MCF 10A (cell line): ENCODE measurements around the gene OAS3. TPM values are rescaled to one million over a fixed set of nuclear protein-coding genes. Genes with fewer than 3 reads are reported as not detected.

Experiments used
- BruUV-seq: library from RNA; stranded (reverse); fragments of 400-500 nt; replicated peaks from 2 replicates; lab custom pipeline; 2021; lab: Mats Ljungman, UMichigan
- CTCF ChIA-PET: fragments of 300-600 bp; sonication (Branson Sonifier 250); formaldehyde crosslinking; extraction: SDS; loops from one replicate; lab custom pipeline; 2021; ENCODE audit warnings: antibody characterized with exemption, inconsistent platforms; lab: Yijun Ruan, JAX
- POLR2A ChIA-PET: fragments of 300-600, 350-650 bp; sonication (Branson Sonifier 250); formaldehyde crosslinking; extraction: SDS; loops from one replicate; lab custom pipeline; 2020; ENCODE audit warnings: antibody characterized with exemption, inconsistent platforms; lab: Yijun Ruan, JAX
- DNase-seq: peaks from one replicate; pipeline ENCODE4 v3.0.0-alpha.2; 2018; ENCODE audit not compliant: unreplicated experiment
- H3K27ac Mint-ChIP-seq: one replicate; pipeline ENCODE4 v1.8.0; 2022; ENCODE audit warnings: mild to moderate bottlenecking, low read depth, mixed read lengths; ENCODE audit not compliant: unreplicated experiment
- H3K27me3 Mint-ChIP-seq: one replicate; pipeline ENCODE4 v1.8.0; 2022; ENCODE audit warnings: mixed read lengths; ENCODE audit not compliant: insufficient read depth, unreplicated experiment
- H3K36me3 Mint-ChIP-seq: one replicate; pipeline ENCODE4 v1.8.0; 2022; ENCODE audit warnings: mild to moderate bottlenecking, moderate library complexity, mixed read lengths; ENCODE audit not compliant: insufficient read depth, unreplicated experiment
- H3K4me1 Mint-ChIP-seq: one replicate; pipeline ENCODE4 v1.8.0; 2022; ENCODE audit warnings: mixed read lengths; ENCODE audit not compliant: insufficient read depth, unreplicated experiment
- H3K4me3 Mint-ChIP-seq: one replicate; pipeline ENCODE4 v1.8.0; 2022; ENCODE audit warnings: mild to moderate bottlenecking, moderate library complexity, mixed read lengths; ENCODE audit not compliant: unreplicated experiment
- H3K9me3 Mint-ChIP-seq: one replicate; pipeline ENCODE4 v1.8.0; 2022; ENCODE audit warnings: mixed read lengths; ENCODE audit not compliant: unreplicated experiment
- intact Hi-C: fragments of 100-400 bp; cut with micrococcal nuclease; formaldehyde crosslinking; loops from 2 replicates; pipeline ENCODE4 v1.14.1; 2022
- total RNA-seq: library from RNA; stranded (reverse); gene quantifications from 2 replicates; pipeline ENCODE4 v1.2.3, GENCODE V29; 2022
- TF ChIP-seq, protein P1 (sequence below): fragments of 200-600 bp; IDR thresholded peaks from one replicate; pipeline ENCODE4 v1.8.0; 2022; ENCODE audit warnings: antibody characterized with exemption, mild to moderate bottlenecking; ENCODE audit not compliant: unreplicated experiment

The OAS3 gene
- total RNA-seq, 1 experiment from 2014 or later = 6.5 TPM

- POLR2A ChIA-PET = no interaction called here
- Mint-ChIP-seq H3K27me3 (no peaks in the 10 kb centered on the region), H3K9me3 (no peaks in the 10 kb centered on the region), H3K27ac (no peak overlapping the region), H3K4me3 (no peak overlapping the region), H3K36me3 (peaks cover 4% of the 10 kb centered on the region), H3K4me1 (peaks cover 19% of the 10 kb centered on the region)
- CTCF ChIA-PET = interaction anchor here (0.8 to 1.6 kb wide), 4 partner anchors 11 to 89 kb away, joined by 3 to 5 read pairs (median 4); no protein-coding TSS in a partner anchor
- TF ChIP-seq, protein P1, sequence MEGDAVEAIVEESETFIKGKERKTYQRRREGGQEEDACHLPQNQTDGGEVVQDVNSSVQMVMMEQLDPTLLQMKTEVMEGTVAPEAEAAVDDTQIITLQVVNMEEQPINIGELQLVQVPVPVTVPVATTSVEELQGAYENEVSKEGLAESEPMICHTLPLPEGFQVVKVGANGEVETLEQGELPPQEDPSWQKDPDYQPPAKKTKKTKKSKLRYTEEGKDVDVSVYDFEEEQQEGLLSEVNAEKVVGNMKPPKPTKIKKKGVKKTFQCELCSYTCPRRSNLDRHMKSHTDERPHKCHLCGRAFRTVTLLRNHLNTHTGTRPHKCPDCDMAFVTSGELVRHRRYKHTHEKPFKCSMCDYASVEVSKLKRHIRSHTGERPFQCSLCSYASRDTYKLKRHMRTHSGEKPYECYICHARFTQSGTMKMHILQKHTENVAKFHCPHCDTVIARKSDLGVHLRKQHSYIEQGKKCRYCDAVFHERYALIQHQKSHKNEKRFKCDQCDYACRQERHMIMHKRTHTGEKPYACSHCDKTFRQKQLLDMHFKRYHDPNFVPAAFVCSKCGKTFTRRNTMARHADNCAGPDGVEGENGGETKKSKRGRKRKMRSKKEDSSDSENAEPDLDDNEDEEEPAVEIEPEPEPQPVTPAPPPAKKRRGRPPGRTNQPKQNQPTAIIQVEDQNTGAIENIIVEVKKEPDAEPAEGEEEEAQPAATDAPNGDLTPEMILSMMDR = no peak
- DNase-seq = no peak
- intact Hi-C loops = no loop called here
- no TSS peak for BruUV-seq
These were observed 3.5 kb downstream of the OAS3 start for GRCh38 chr12:112941528-112942335.

DNA sequence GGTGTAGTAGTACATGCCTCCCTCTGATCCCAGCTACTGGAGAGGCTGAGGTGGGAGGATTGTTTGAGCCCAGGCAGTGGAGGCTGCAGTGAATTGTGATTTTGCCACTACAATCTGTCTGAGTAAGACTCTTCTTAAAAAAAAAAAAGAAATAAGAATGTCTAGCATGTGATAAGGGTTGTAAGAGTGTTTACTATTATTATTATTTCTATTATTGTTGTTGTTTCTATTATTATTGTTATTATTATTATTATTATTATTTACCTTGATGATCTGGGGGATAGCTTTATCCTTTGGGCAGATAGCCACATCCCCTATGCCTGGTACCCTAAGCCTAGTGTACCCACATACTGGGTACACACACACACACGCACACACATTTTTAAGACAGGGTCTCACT lies 4.3 kb downstream of the OAS3 start:
- peaks cover 4% of the 10 kb centered on the region for H3K36me3 Mint-ChIP-seq
- no peaks in the 10 kb centered on the region for H3K9me3 Mint-ChIP-seq
- peaks cover 12% of the 10 kb centered on the region for H3K4me1 Mint-ChIP-seq
- H3K27me3 Mint-ChIP-seq = no peaks in the 10 kb centered on the region
- no peak overlapping the region for H3K27ac Mint-ChIP-seq
- DNase-seq = no peak
- no peak overlapping the region for H3K4me3 Mint-ChIP-seq
- POLR2A ChIA-PET = no interaction called here
- BruUV-seq = no TSS peak
- CTCF ChIA-PET = interaction anchor here (0.6 to 1.6 kb wide), 2 partner anchors 49 to 89 kb away, joined by 3 to 5 read pairs; no protein-coding TSS in a partner anchor
- TF ChIP-seq, protein P1 = no peak
- intact Hi-C loops = no loop called here

- Mint-ChIP-seq H3K4me3 (no peak overlapping the region), H3K27me3 (no peaks in the 10 kb centered on the region), H3K9me3 (no peaks in the 10 kb centered on the region), H3K36me3 (peaks cover 4% of the 10 kb centered on the region), H3K4me1 (peaks cover 6% of the 10 kb centered on the region), H3K27ac (no peak overlapping the region)
- CTCF ChIA-PET = interaction anchor here (0.7 to 1.5 kb wide), 2 partner anchors 44 to 86 kb away, joined by 3 to 8 read pairs; no protein-coding TSS in a partner anchor
- TF ChIP-seq, protein P1 = no peak
- POLR2A ChIA-PET = no interaction called here
- intact Hi-C loops = no loop called here
- no peak for DNase-seq
- BruUV-seq = no TSS peak
These were observed 5.9 kb downstream of the OAS3 start for GRCh38 chr12:112944024-112944690.

GRCh38 chr12:112945515-112945914 lies 7.2 kb downstream of the OAS3 start:
- POLR2A ChIA-PET = no interaction called here

More at GRCh38 chr12:112945515-112945914, 7.2 kb downstream of the OAS3 start:
- Mint-ChIP-seq H3K27ac (no peak overlapping the region), H3K27me3 (no peaks in the 10 kb centered on the region), H3K36me3 (peaks cover 4% of the 10 kb centered on the region), H3K4me3 (no peak overlapping the region), H3K4me1 (no peaks in the 10 kb centered on the region), H3K9me3 (no peaks in the 10 kb centered on the region)
- intact Hi-C loops = no loop called here
- no peak for DNase-seq
- CTCF ChIA-PET = no interaction called here
- BruUV-seq = no TSS peak
- TF ChIP-seq, protein P1 = no peak
